Sciatic nerve (tissue), 2 donors: ENCODE results near the gene TMEM92. TPM values are rescaled to one million over a fixed set of nuclear protein-coding genes. Genes with fewer than 3 reads are reported as not detected.
"Not testable (repeated sequence)": the region's sequence is repeated elsewhere in the genome, so short reads cannot be mapped to it uniquely, and the experiment has no call there.

Experiments
- ATAC-seq: fragments of 200-7000 bp; cut with Tn5 transposase; one replicate; pipeline ENCODE4 v1.9.1; 2020; ENCODE audit warnings: mild to moderate bottlenecking, moderate library complexity
- DNase-seq: peaks from one replicate; pipeline ENCODE4 v3.0.0-alpha.2; 2020; ENCODE audit warnings: low spot score
- intact Hi-C: fragments of 100-400 bp; cut with DNase I; formaldehyde crosslinking; loops from one replicate; pipeline ENCODE4 v1.14.2; 2022
- total RNA-seq: library from RNA; stranded (reverse); fragmentation: NEBNext Ultra II Directional; extraction: Animal tissue kit (Norgen Biotek cat#: 25700); gene quantifications from one replicate; pipeline ENCODE4 v1.2.1, GENCODE V29; 2021
- donor health status: DM: no; HTN: no; CAD: no.
- donor health status: DM: no; HTN: no; CAD: no.

TMEM92 gene
- total RNA-seq, 1 donor from 2014 or later, result 0.53 TPM

DNA sequence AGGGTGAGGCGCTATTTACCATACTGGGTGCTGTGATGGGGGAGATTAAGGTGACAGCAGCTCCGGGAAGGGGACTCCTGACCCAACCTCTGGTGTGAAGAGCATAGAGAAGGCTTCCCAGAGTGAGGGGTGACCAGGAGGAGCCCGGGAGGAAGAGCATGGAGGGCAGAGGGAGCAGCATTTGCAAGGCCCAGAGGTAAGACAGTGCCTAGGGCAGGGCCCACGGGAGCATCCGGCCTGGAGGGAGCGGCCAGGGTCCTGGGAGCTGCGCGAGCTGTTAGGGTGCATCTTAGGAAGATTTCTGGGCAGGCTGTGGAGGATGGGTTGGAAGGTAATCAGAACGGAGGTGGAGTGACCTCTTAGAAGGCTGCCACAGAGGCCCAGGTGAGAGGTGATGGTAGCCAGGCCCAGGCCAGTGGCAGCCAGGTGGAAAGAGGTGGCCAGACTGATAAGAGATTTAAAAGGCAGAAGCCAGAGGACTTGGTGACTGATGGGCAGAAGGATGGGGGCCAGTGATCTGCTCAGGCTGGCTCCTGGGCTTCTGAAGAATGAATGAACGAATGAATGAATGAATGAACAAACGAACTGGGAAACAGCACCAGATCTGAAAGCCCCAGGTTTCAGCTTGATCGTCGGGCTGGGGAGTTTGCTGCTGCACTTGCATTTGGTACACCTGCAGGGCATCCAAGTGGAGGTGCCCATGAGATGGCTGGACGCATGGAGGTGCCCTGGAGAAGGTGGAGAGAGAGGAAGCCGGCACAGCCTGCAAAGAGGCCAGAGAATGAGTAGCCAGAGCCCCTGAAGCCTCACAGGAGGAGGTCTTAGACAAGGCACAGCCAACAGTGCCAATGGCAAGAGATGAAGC, 13.0 kb upstream of the TMEM92 start:
- intact Hi-C loops, result no loop called here
- ATAC-seq, result no peak
- no peak for DNase-seq

DNA sequence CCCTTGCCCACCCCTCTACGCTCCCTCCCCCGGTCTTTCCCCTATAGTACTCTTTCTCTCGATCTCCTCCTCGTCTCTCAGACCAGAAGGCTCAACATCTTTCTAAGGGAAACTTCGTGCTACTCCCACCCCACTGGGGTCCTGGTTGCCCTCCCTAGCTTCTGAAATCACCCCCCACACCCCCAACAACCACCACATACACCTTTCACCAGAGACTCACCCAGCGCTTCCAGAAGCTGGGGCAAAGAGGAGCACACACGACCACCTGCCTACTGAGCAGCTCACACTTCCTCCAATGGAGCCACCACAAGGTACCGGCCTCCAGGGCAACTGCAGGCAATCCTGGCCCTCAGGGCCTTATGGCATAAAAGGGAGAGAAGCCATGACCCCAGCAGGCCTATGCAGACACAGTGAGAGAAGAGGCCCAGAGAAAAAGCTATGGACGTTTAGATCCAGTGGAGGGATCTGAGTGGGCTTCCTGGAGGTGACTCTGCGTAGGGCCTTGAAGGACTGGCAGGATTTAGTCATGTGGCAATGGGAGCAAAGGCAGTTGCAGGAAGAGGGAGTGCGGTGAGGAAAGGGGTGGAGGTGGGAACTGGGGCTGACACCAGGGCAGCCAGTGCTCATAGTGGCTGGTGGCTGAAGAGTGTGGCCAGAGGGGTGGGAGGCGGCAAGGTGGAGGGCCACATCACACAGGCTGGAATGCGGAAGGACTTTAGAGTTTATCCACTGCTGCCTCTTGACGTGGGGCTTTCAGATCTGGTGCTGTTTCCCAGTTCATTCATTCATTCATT, 12.1 kb upstream of the TMEM92 start:
- intact Hi-C loops, result no loop called here
- no peak for ATAC-seq
- DNase-seq, result no peak

DNA sequence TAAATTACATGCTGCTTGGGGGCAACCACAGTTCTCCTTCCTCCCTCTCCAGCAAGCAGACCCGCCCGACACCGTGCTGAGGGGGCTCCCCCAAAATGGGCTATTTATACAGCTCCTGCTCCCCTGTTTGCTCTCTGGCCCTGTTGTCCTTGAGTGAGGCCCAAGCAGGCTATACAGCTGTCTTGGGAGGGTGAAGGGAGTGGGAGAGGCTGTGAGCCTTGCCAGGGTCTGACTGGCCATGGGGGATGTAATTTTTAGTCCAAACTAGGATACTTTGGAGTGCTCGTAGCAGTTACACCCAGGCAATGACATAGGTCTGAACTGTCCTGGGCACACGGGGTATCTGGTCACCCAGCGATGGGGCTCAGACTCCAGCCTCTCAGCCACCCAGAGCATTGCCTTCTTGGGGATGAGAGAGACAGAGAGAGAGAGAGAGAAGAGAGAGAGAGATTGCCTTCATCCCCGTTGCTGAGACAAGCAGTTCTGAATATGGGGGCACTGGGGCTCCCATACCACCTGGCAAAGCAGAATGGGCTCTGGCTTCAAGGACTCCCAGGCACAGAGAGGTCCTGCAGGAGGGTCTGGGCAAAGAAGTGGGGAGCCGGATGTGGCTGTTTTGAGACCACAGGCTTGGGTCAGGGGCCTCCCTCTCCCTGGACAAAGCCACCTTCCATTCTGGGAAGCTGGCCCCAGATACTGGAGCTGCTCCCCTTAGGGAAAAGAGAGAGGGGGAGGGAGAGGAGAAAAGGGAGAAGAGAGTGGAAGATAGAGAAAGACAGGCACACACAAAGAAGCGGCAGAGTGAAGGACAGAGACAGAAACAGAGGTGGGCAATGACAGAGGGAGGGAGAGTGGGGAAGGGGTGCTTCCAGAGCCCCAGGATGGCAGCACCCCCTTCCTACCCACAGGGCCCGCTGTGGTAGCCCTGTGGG, 10.7 kb upstream of the TMEM92 start:
- intact Hi-C loops, result no loop called here
- DNase-seq, result peak; percentile 56

DNA sequence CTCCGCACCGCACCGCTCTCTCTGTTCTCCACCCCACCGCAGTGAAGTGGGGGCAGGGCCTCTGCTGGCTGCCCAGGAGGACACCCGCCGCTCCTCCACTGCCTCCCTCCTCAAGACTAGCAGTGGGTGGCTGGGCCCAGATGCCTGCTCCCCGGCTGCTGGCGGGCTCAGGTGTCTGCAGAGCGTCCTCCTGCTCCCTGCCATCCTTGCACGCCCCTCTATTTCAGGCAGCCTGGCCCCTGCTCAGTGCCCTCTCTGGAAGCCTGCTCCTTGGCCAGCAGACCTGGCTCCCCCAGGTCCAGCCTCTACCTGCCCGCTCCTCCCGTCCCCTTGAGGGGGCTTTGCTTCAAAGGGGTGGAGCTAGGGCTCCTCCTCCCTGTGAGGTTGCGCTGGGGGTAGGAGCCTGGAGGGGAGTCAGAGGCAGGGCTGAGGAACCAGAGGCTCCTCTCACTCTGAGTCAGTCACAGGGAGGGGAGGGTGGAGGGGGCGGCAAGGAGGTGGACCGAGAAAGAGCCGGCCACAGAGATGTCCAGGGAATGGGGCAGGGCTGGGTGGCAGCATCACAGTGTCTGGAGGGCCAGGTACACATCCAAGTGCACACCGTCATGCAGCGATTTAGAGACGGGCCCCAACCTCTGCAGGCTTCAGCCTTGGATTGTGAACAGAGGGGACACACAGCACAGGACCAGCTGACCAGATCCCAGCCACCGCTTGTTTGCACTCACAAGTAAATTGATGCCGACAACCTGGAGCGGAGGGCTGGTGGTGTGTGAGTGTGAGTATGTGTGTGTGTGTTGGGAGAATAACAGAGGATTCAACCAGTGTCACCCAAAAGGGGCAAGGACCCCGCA, 9.8 kb upstream of the TMEM92 start:
- intact Hi-C loops, result loop anchor here (5.0 kb wide), 1 partner anchor 1522 kb away; no protein-coding TSS in a partner anchor
- DNase-seq, result peak; percentile 63

More for the DNA sequence above, 10.7 kb upstream of the TMEM92 start:
- no peak for ATAC-seq

DNA sequence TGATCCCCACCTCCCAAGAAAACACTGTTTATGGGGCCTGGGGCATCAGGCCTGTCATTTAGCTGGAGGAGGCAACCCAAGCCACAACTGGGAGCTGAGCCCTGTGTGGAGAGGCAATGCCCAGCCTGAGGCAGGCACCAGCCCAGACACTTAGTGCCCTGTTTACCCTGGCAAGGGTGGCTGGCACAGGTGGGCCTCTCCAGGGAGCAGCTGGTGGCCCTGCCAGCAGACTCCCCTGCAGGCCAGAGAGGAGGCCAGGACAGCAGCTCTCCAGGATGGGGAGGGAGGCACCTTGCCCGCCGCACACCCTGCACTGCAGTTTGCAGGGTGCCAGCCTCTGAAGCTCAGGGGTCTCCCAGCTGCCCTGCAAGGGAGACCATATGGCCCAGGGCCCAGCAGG, 9.1 kb upstream of the TMEM92 start:
- DNase-seq (no peak), ATAC-seq (no peak)
- intact Hi-C loops, result loop anchor here (5.0 kb wide), 1 partner anchor 1523 kb away; no protein-coding TSS in a partner anchor

More for the DNA sequence above, 9.8 kb upstream of the TMEM92 start:
- ATAC-seq, result peak; percentile 34

DNA sequence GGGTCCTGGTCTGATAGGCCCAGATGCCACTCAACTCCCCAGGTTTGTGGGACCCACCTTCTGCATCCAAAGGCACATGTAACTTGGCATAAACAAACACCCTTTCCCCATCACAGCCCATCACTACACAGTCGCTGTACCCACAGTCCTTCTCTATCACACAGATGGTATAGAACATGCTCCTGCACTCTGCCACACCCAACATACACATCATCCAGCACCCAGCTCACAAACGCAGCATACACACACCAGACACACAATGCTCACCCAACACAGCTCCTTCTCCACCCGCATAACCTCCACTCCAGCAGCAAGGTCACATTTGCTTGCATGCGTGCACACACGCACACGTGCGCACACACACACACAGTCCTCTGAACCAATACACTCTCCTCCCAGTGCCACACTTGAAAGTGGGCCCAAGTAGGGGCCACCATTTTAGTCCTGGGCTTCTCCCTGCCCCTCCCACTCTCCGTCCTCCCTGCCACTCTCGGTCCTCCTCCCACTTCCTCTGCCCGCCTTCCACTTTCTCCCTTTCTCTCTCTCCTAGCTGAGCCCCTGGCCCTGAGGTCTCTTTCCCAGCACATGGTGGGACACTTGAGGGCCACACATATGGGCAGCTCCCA, 8.5 kb upstream of the TMEM92 start:
- intact Hi-C loops, result loop anchor here (5.0 kb wide), 1 partner anchor 1524 kb away; no protein-coding TSS in a partner anchor
- ATAC-seq (peak; percentile 3), DNase-seq (peak; percentile 60)

DNA sequence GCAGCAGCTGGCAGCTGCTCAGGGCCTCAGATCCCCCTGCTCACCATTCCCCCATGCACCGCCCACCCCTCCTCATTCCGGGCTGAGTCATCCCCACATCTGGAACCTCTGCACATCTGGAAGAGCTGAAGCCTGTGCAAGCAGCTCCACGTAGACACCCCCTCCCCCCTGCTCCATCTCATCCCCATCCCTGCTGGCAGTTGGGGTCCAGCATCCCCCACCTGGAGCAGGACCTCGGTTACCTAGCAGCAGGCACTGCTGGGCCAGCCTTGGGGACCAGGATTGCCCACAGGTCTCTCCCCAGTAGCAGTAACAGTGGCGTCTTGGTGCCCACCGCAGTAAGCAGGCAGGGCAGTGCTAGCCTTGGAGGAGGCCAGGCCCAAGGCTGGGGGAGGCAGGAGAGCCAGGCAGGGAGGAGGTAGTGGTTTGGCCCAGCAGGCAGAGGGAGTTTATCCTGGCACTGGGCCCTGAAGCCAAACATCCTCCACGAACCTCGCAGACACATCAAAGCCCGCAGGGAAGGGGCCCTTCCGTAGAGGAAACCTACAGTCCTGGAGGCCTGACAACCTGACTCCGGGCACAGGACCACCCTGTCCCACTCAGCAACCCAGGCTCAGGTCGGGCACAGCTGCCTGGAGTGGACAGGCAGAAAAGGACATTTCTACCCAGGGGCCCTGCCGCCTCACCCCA, 7.7 kb upstream of the TMEM92 start:
- DNase-seq (peak; percentile 86), ATAC-seq (peak; percentile 64)
- intact Hi-C loops, result loop anchor here (5.0 kb wide), 1 partner anchor 1524 kb away; no protein-coding TSS in a partner anchor

DNA sequence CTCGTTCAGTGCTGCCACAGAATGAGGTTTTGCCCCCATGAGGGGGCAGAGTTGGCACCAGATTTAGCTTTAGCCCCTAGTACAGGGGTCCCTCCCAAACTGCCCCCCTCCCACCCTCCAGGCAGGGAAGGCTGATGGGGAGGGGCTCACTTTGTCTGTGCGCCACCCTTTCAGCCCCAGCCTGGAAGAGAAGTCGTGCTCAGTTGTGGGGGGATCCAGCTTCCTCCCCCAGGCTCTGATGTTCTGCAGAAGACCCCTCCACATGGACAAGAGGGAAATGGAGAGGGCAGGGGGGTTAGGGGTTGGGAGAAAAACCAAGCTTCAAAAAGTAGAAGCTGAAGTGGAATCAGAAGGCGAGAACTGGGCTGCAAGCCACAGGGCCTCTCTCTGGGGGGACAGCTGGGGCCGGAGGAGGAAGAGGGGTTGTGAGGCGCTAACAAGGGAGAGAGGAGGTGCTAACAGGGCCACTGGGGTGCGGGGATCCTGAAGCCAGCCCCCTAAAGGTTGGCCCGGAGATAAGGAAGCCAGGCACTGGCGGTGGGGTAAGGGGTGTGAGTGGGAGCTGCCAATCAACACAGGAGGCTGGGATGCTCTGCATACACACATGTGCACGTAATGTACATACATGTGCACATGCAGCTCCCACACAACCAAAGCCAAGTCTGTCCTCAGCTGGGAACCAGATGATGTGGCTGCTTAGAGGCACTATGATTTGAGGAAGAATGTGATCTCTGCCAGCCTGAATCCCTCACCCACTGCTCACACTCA, 7.0 kb upstream of the TMEM92 start:
- DNase-seq, result peak; percentile 75
- intact Hi-C loops, result loop anchor here (5.0 kb wide), 1 partner anchor 1525 kb away; no protein-coding TSS in a partner anchor
- peak; percentile 13 for ATAC-seq

DNA sequence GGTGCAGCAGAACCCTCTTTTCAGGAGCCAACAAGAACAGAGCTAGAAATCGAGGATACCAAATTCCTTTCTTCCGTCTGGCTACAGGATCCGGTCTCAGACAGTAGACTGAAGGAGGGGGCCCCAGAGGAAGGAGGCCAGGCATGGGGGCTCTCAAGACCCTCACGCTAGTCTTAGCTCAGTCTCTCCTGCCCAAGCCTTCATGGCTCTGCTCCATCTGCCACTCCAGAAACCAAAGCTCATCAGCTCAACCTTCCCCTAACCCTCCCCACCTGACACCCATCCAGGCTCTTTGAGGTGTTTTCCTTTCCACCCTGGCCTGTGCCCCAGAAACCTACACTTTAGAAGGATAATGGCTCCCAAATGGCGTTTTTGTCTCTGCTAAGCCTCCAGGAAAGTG, 6.2 kb upstream of the TMEM92 start:
- ATAC-seq (no peak), DNase-seq (no peak)
- intact Hi-C loops, result loop anchor here (5.0 kb wide), 1 partner anchor 1526 kb away; no protein-coding TSS in a partner anchor

DNA sequence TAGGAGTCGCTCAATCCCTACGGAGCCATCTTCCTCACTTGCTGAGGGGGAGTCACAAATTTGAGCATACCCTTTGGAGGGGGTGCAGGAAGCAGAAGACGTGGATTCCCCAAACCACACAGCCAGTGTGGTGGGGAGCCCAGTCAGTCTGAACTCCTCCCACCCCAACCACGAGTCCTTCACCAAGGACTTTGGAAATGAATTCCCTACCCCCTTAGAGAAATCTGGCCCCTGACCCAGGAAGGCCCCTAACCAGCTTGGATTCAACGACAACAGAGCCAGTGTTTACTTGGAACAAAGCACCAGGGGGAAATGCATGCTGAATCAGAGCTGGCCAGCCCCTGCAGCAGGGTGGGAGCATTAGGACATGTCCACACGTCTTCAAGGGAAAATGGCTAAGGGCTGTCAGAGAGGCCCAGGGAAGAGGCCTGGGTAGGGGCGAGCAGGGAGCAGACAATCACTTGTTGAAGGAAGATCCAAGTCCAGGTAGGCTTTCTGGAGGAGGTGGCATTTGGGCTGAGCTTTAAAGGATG, 5.5 kb upstream of the TMEM92 start:
- ATAC-seq, result no peak
- intact Hi-C loops, result loop anchor here (5.0 kb wide), 1 partner anchor 1527 kb away; no protein-coding TSS in a partner anchor

DNA sequence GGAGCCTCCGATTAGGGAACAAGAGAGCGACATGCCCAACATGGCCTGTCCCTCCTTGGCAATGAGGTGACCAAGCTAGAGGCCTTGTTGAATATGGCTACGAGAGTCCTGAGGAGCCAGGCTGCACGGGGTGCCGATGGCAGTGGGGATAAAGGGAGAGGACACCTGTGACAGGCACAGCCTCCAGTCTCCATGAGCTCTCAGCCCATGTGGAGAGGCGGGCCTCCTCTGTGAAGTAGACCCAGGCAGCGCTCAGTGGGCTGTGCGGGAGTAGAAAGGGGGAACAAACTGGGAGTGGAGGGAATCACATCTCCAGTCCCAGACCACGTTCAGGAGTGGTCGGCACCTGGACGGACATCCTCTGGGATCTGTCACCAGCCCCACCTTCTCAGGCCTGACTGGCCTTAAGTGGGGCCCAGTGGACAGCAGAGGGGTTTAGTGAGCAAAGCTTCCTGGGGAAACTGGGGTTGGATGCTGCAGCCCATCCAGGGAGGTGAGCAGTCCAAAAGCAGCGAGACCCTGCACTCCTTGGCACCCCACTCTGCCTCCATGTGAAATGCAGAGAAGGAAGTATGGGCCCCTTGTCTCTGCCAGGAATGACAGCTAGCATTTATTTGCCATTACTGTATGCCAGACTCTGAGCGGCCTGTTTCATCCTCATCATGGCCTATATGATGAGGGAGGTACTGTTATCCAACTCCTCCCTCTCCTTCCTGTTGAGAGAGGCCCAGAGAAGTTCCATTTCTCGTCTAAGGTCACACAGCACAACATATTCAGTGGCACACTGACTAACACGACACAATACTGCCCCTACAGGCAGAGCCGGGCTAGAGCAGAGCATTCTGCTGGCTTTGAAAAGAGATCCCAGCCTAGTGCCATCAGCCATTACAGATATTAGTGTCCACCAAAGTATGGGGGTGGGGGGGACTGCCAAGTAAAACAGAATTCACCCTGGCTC, 4.5 kb upstream of the TMEM92 start:
- intact Hi-C loops, result loop anchor here (5.0 kb wide), 1 partner anchor 1527 kb away; no protein-coding TSS in a partner anchor
- DNase-seq (peak; percentile 89), ATAC-seq (peak; percentile 72)

More for the DNA sequence above, 5.5 kb upstream of the TMEM92 start:
- no peak for DNase-seq

DNA sequence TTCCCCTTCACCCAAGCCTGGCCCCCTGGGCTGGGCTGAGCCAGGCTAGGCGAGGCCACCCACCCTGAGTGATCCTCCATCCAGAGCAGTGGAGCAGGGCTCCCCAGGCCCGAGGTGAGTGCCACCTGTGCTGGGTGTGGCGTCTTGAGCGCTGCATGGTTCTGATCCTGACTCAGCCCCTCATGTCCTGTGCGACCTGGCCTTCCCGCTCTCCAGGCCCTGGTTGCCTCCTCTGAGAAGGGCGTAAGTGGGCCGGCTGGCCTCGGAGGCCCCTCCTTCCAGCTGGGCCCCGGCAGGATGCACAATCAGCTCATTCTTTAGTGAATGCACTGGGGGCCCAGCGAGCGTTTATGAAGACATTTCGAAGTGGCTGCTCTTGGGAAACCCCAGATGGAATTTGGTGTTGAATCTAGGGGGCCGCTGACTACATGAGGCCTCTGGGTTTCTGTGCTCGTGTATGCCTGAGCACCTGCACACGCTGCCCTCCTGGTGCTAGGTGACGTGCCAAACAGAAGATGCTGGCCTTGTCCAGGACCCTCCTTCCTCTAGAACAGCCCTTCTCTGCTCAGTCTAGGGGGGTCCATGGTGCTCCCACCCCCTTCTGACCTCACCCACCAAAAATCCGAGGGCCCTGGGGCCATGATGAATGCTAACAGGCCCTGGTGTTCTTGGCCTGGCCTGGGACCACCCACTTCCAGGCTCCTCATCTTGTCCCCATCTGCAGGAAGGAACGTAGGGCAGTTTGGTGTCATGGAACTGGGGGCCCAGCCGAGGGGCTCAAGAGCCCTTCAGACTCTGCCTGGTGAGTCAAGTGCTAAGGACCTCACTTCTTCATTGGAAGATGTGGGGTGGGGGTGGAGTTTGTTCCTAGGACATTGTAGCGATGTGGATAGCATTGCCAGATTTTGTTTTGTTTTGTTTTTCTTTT, 3.6 kb upstream of the TMEM92 start:
- peak; percentile 83 for DNase-seq
- intact Hi-C loops, result loop anchor here (1.0 kb wide), 1 partner anchor 69 kb away; the partner anchor contains the start of gene COL1A1
- peak; percentile 78 for ATAC-seq

DNA sequence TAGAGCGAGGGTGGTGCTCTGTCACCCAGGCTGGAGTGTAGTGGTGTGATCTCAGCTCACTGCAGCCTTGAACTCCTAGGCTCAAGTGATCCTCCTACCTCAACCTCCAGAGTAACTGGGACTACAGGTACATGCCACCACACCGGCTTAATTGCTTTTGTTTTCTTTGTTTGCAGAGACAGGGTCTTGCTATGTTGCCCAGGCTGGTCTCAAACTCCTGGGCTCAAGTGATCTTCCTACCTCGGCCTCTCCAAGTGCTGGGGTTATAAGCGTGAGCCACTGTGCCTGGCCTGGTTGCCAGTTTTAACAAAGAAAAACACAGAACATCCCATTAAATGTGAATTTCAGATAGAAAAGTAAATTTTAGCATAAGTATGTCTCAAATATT, 2.9 kb upstream of the TMEM92 start:
- DNase-seq, ATAC-seq: not testable (repeated sequence)
- intact Hi-C loops, result loop anchor here (1.0 kb wide), 1 partner anchor 70 kb away; the partner anchor contains the start of gene COL1A1
